CD14-positive monocyte (primary cell): Measurements from ENCODE around the gene MXD4. TPM values are rescaled to one million over a fixed set of nuclear protein-coding genes. Genes with fewer than 3 reads are reported as not detected.

Experiments
- DNase-seq, 3 donors: peaks; one replicate each; pipeline ENCODE4 v3.0.0-alpha.2; 2011 to 2022
- H2AFZ ChIP-seq: 2 replicates; pipeline ENCODE4 v1.6.0; 2012; ENCODE audit warnings: mild to moderate bottlenecking, low read depth, low read length, inconsistent platforms; ENCODE audit not compliant: insufficient read depth, poor library complexity, severe bottlenecking
- H3K27ac ChIP-seq, 2 donors: 1 replicate in 1 of 2; 2 replicates in 1 of 2; pipeline ENCODE4 v1.5.1; 2012 to 2013; ENCODE audit warnings: low read length in 2 of 2, control low read depth in 1 of 2, inconsistent platforms in 1 of 2, low read depth in 1 of 2, mild to moderate bottlenecking in 1 of 2
- H3K27me3 ChIP-seq, 2 donors: one replicate each; pipeline versions ENCODE4 v1.6.0 to v1.6.1; 2011 to 2013; ENCODE audit warnings: low read length in 2 of 2; ENCODE audit not compliant: control insufficient read depth in 2 of 2, insufficient read depth in 2 of 2
- H3K36me3 ChIP-seq, 2 donors: replicated peaks in 1 of 2; 1 replicate in 1 of 2; 2 replicates in 1 of 2; pipeline versions ENCODE4 v1.5.1 to v1.6.1; 2012 to 2013; ENCODE audit warnings: low read length in 2 of 2, control low read depth in 1 of 2, inconsistent platforms in 1 of 2, mild to moderate bottlenecking in 1 of 2; ENCODE audit not compliant: insufficient read depth in 2 of 2, control insufficient read depth in 1 of 2
- H3K4me1 ChIP-seq, 2 donors: 1 replicate in 1 of 2; 2 replicates in 1 of 2; pipeline versions ENCODE4 v1.5.1 to v1.6.1; 2012 to 2013; ENCODE audit warnings: low read length in 2 of 2, control low read depth in 1 of 2, inconsistent platforms in 1 of 2, mild to moderate bottlenecking in 1 of 2, moderate library complexity in 1 of 2; ENCODE audit not compliant: insufficient read depth in 2 of 2, control insufficient read depth in 1 of 2
- H3K4me2 ChIP-seq: replicated peaks from 2 replicates; pipeline ENCODE3; 2012; ENCODE audit warnings: low read length, moderate library complexity, mild to moderate bottlenecking; ENCODE audit not compliant: poor library complexity, severe bottlenecking; ENCODE audit errors: extremely low read depth
- H3K4me3 ChIP-seq, 3 experiments: fragments of 200-600 bp in 1 of 3; sonication (generic) in 1 of 3; replicated peaks in 1 of 3; 1 replicate in 2 of 3; 2 replicates in 1 of 3; pipeline ENCODE4 v1.5.1; 2011 to 2013; ENCODE audit warnings: low read length in 3 of 3, mild to moderate bottlenecking in 3 of 3, control low read depth in 2 of 3, low read depth in 2 of 3, inconsistent platforms in 1 of 3, moderate library complexity in 1 of 3
- H3K79me2 ChIP-seq: 2 replicates; pipeline ENCODE4 v1.6.0; 2012; ENCODE audit warnings: mild to moderate bottlenecking, control low read depth, inconsistent platforms, low read length, moderate library complexity; ENCODE audit not compliant: insufficient read depth
- H3K9ac ChIP-seq: 2 replicates; pipeline ENCODE4 v1.6.0; 2017; ENCODE audit warnings: low read length, mild to moderate bottlenecking; ENCODE audit not compliant: insufficient read depth, poor library complexity, severe bottlenecking
- H3K9me3 ChIP-seq, 2 donors: replicated peaks in 1 of 2; 1 replicate in 1 of 2; 2 replicates in 1 of 2; pipeline versions ENCODE4 v1.5.1 to v1.6.1; 2012 to 2013; ENCODE audit warnings: low read length in 2 of 2, control low read depth in 1 of 2; ENCODE audit not compliant: control insufficient read depth in 1 of 2, insufficient read depth in 1 of 2
- H4K20me1 ChIP-seq: 2 replicates; pipeline ENCODE4 v1.6.0; 2012; ENCODE audit warnings: mild to moderate bottlenecking, low read length, control low read depth, moderate library complexity; ENCODE audit not compliant: insufficient read depth
- H3K27ac Mint-ChIP-seq, 7 donors: one replicate each; pipeline ENCODE4 v1.8.0; 2020; ENCODE audit warnings: mild to moderate bottlenecking in 7 of 7, mixed read lengths in 7 of 7, moderate library complexity in 6 of 7, inconsistent platforms in 2 of 7
- H3K27me3 Mint-ChIP-seq, 3 donors: one replicate each; pipeline ENCODE4 v1.8.0; 2021 to 2022; ENCODE audit warnings: low read depth in 3 of 3, mild to moderate bottlenecking in 3 of 3, mixed read lengths in 3 of 3, moderate library complexity in 3 of 3, inconsistent platforms in 1 of 3
- H3K36me3 Mint-ChIP-seq, 2 donors: one replicate each; pipeline ENCODE4 v1.8.0; 2020; ENCODE audit warnings: mixed read lengths in 2 of 2, inconsistent platforms in 1 of 2, mild to moderate bottlenecking in 1 of 2
- H3K4me1 Mint-ChIP-seq: one replicate; pipeline ENCODE4 v1.8.0; 2020; ENCODE audit warnings: mild to moderate bottlenecking, mixed read lengths
- H3K4me3 Mint-ChIP-seq, 2 donors: one replicate each; pipeline ENCODE4 v1.8.0; 2020; ENCODE audit warnings: mild to moderate bottlenecking in 2 of 2, mixed read lengths in 2 of 2, moderate library complexity in 1 of 2
- H3K9me3 Mint-ChIP-seq, 7 donors: one replicate each; pipeline ENCODE4 v1.8.0; 2020 to 2022; ENCODE audit warnings: mixed read lengths in 7 of 7, mild to moderate bottlenecking in 6 of 7, moderate library complexity in 6 of 7, inconsistent platforms in 2 of 7
- CTCF ChIP-seq: fragments of 200-600 bp; IDR thresholded peaks from one replicate; pipeline ENCODE4 v1.8.0; 2022; ENCODE audit warnings: antibody characterized with exemption, mild to moderate bottlenecking
- WGBS: methylation state at CpG from one replicate; pipeline ENCODE4 v1.1.5; 2013; ENCODE audit warnings: missing lambda C conversion rate; ENCODE audit not compliant: insufficient coverage; 5-methylcytosine and 5-hydroxymethylcytosine counted together
- intact Hi-C, 2 donors: fragments of 100-400 bp; cut with micrococcal nuclease; formaldehyde crosslinking; loops; one replicate each; pipeline versions ENCODE4 v1.15.0 to v1.15.1; 2023
- polyA minus RNA-seq: library from RNA; depleted of rRNA, polyadenylated mRNA; stranded (reverse); fragments of >200 nt; gene quantifications from 2 replicates; pipeline ENCODE4 v1.2.3, GENCODE V29; 2012
- polyA plus RNA-seq, 3 donors: library from polyadenylated mRNA; depleted of rRNA in 1 of 3; unstranded in 2 of 3; stranded (reverse) in 1 of 3; fragments of 300-500 nt in 2 of 3; fragments of >200 nt in 1 of 3; fragmentation: Illumina TruSeq in 2 of 3; gene quantifications; 1 replicate in 2 of 3; 2 replicates in 1 of 3; pipeline ENCODE4 v1.2.3, GENCODE V29; 2012 to 2021
- total RNA-seq, 12 experiments: library from RNA in 1 of 12; stranded (reverse) in 1 of 12; fragments of 120-200 nt in 1 of 12; gene quantifications; one replicate each; pipeline ENCODE4 v1.2.4 and lab custom pipeline; 2013 to 2026; ENCODE audit warnings: mixed read lengths in 6 of 12, inconsistent platforms in 1 of 12

Gene MXD4
- total RNA-seq (2013), result 30.6 TPM
- polyA plus RNA-seq, result 10 to 100 TPM; 24.5 to 39.4 (median 35.9) TPM
- polyA minus RNA-seq, result 22.2 and 32.7 TPM in 2 replicates
- 6.7 to 60.9 (median 36.2) reads per million in 11 experiments for total RNA-seq (lab: John Stamatoyannopoulos, UW)

- peak within 1 kb of the TSS; percentile 77 for H3K9ac ChIP-seq
- peaks cover 44% of the 10 kb centered on the region for H4K20me1 ChIP-seq
- no peak for TF ChIP-seq CTCF
- peak within 1 kb of the TSS; percentile 65 to 87 (median 81) for H3K27ac Mint-ChIP-seq
- no peak for DNase-seq
- H3K79me2 ChIP-seq, result peaks cover 32% of the 10 kb centered on the region
- no peaks in the 10 kb centered on the region for H3K27me3 ChIP-seq
- peaks cover 22 to 25% of the 10 kb centered on the region in 2 donors for H3K4me1 ChIP-seq
- WGBS, result under 1% methylated on average over 46 of the region's 46 CpGs
- peaks cover 6 to 14% of the 10 kb centered on the region in 2 donors for H3K36me3 Mint-ChIP-seq
- peak within 1 kb of the TSS; percentile 99 for H3K4me2 ChIP-seq
- peaks cover 0 to 4% (median 3%) of the 10 kb centered on the region in 3 donors for H3K27me3 Mint-ChIP-seq
- H3K9me3 ChIP-seq, result no peaks in the 10 kb centered on the region
- H3K4me3 ChIP-seq, result peak within 1 kb of the TSS; percentile 80 to 93 (median 92)
- peak within 1 kb of the TSS; percentile 86 to 87 for H3K27ac ChIP-seq
- H3K36me3 ChIP-seq, result peaks cover 19 to 32% of the 10 kb centered on the region in 2 donors
- H3K4me1 Mint-ChIP-seq, result peaks cover 18% of the 10 kb centered on the region
- peak within 1 kb of the TSS; percentile 92 for H2AFZ ChIP-seq
- peak within 1 kb of the TSS; percentile 75 to 83 for H3K4me3 Mint-ChIP-seq
- H3K9me3 Mint-ChIP-seq, result no peaks in the 10 kb centered on the region
- intact Hi-C loops, result loop anchor here (2.0 to 10.0 kb wide), 5 partner anchors 19 to 547 kb away; partner anchors contain the start of genes CFAP99 (in 2 of the 2), ZFYVE28 (in 2 of the 2), HAUS3 (in 1 of the 2) and NELFA (in 1 of the 2)
These were observed at the start of gene MXD4 for GRCh38 chr4:2261853-2262144. MXD4 (minus strand) TSS chr4:2262109; CDS start chr4:2261980, 129 bp downstream.

- Histone ChIP-seq H4K20me1 (no peaks in the 10 kb centered on the region), H3K9me3 (peaks cover 0 to 21% of the 10 kb centered on the region in 2 donors), H2AFZ (no peak overlapping the region), H3K79me2 (no peaks in the 10 kb centered on the region), H3K4me2 (no peak overlapping the region), H3K27me3 (no peaks in the 10 kb centered on the region), H3K36me3 (no peaks in the 10 kb centered on the region), H3K4me3 (no peak overlapping the region), H3K27ac (no peak overlapping the region), H3K9ac (no peak overlapping the region), H3K4me1 (no peaks in the 10 kb centered on the region)
- no peak for DNase-seq
- intact Hi-C loops, result no loop called here
- Mint-ChIP-seq H3K9me3 (peaks cover 13 to 30% (median 23%) of the 10 kb centered on the region in 7 donors), H3K27ac (no peak overlapping the region), H3K36me3 (no peaks in the 10 kb centered on the region), H3K4me3 (no peak overlapping the region), H3K27me3 (peaks cover 0 to 5% (median 3%) of the 10 kb centered on the region in 3 donors), H3K4me1 (no peaks in the 10 kb centered on the region)
- 89% methylated on average over 8 of the region's 10 CpGs for WGBS
- no peak for TF ChIP-seq CTCF
These were observed 45.0 kb upstream of the MXD4 start for GRCh38 chr4:2306773-2307410.
